ENCODE data around the gene GDAP1L1.

Gene GDAP1L1

GRCh38 chr20:44217342-44218092 lies 29.6 kb upstream of the GDAP1L1 start:
- CTCF ChIA-PET = interaction anchor here (0.6 to 12.4 kb wide), 49 partner anchors 8 to 464 kb away, joined by 3 to 452 read pairs (median 4); partner anchors contain the start of genes FITM2 and TTPAL
- no peak overlapping the region for H3K4me3 ChIP-seq (ENCODE audit: low read depth, low read length)
- POLR2A ChIA-PET = interaction anchor here (1.1 kb wide), 1 partner anchor 94 kb away, joined by 5 read pairs; the partner anchor contains the start of gene FITM2
- peak; percentile 85 for TF ChIP-seq CTCF (IDR thresholded peaks at IDR 0.05; ENCODE audit: insufficient read depth, low read length, missing control alignments)
- DNase-seq (ENCODE audit: low read depth, low spot score) = no peak

- H3K4me3 ChIP-seq (ENCODE audit: low read depth, low read length) = no peak overlapping the region
- ChIA-PET POLR2A (no interaction called here), CTCF (interaction anchor here (0.8 to 12.4 kb wide), 27 partner anchors 7 to 425 kb away, joined by 3 to 452 read pairs (median 5); partner anchors contain the start of genes FITM2 and TTPAL)
- DNase-seq (ENCODE audit: low read depth, low spot score) = no peak
- no peak for TF ChIP-seq CTCF (IDR thresholded peaks at IDR 0.05; ENCODE audit: insufficient read depth, low read length, missing control alignments)
Observed at GRCh38 chr20:44218446-44218845, 28.7 kb upstream of the GDAP1L1 start.

GRCh38 chr20:44219170-44219730 lies 27.9 kb upstream of the GDAP1L1 start:
- no peak for DNase-seq (ENCODE audit: low read depth, low spot score)
- ChIA-PET CTCF (interaction anchor here (0.8 to 12.4 kb wide), 16 partner anchors 11 to 424 kb away, joined by 3 to 452 read pairs (median 5); partner anchors contain the start of genes FITM2 and TTPAL), POLR2A (no interaction called here)
- H3K4me3 ChIP-seq (ENCODE audit: low read depth, low read length) = no peak overlapping the region
- no peak for TF ChIP-seq CTCF (IDR thresholded peaks at IDR 0.05; ENCODE audit: insufficient read depth, low read length, missing control alignments)

GRCh38 chr20:44219791-44220190 lies 27.3 kb upstream of the GDAP1L1 start:
- DNase-seq (ENCODE audit: low read depth, low spot score) = no peak
- no peak for TF ChIP-seq CTCF (IDR thresholded peaks at IDR 0.05; ENCODE audit: insufficient read depth, low read length, missing control alignments)
- POLR2A ChIA-PET = no interaction called here
- H3K4me3 ChIP-seq (ENCODE audit: low read depth, low read length) = no peak overlapping the region
- CTCF ChIA-PET = interaction anchor here (1.3 to 12.4 kb wide), 3 partner anchors 92 to 164 kb away, joined by 5 to 452 read pairs (median 170); partner anchors contain the start of gene FITM2

GRCh38 chr20:44221368-44221954 lies 25.6 kb upstream of the GDAP1L1 start:
- ChIA-PET CTCF (interaction anchor here (12.4 kb wide), 1 partner anchor 91 kb away, joined by 452 read pairs; the partner anchor contains the start of gene FITM2), POLR2A (no interaction called here)
- no peak for TF ChIP-seq CTCF (IDR thresholded peaks at IDR 0.05; ENCODE audit: insufficient read depth, low read length, missing control alignments)
- no peak overlapping the region for H3K4me3 ChIP-seq (ENCODE audit: low read depth, low read length)
- no peak for DNase-seq (ENCODE audit: low read depth, low spot score)

- no peak for DNase-seq (ENCODE audit: low read depth, low spot score)
- POLR2A ChIA-PET = no interaction called here
- H3K4me3 ChIP-seq (ENCODE audit: low read depth, low read length) = no peak overlapping the region
- no peak for TF ChIP-seq CTCF (IDR thresholded peaks at IDR 0.05; ENCODE audit: insufficient read depth, low read length, missing control alignments)
- CTCF ChIA-PET = interaction anchor here (12.4 kb wide), 1 partner anchor 90 kb away, joined by 452 read pairs; the partner anchor contains the start of gene FITM2
Observed at GRCh38 chr20:44222027-44222426, 25.1 kb upstream of the GDAP1L1 start.

Measured in AG04449 (cell line).